Progenitor cell of endocrine pancreas (in vitro differentiated cells): Measurements from ENCODE around the gene WDR77. TPM values are rescaled to one million over a fixed set of nuclear protein-coding genes. Genes with fewer than 3 reads are reported as not detected.
A peak's percentile ranks its signal among the peaks of the same experiment; 100 is the strongest.

ENCODE experiments used
- DNase-seq: peaks from one replicate; pipeline ENCODE4 v3.0.0; 2021; ENCODE audit warnings: low spot score; ENCODE audit not compliant: unreplicated experiment
- H3K27ac Mint-ChIP-seq: 2 replicates; pipeline ENCODE4 v1.8.0; 2021; ENCODE audit warnings: mild to moderate bottlenecking, moderate library complexity, mixed read lengths
- H3K27me3 Mint-ChIP-seq: 2 replicates; pipeline ENCODE4 v1.8.0; 2021; ENCODE audit warnings: mixed read lengths
- H3K36me3 Mint-ChIP-seq: 2 replicates; pipeline ENCODE4 v1.8.0; 2022; ENCODE audit warnings: mixed read lengths; ENCODE audit not compliant: insufficient read depth
- H3K4me1 Mint-ChIP-seq: 2 replicates; pipeline ENCODE4 v1.8.0; 2021; ENCODE audit warnings: low read depth, mixed read lengths
- H3K4me3 Mint-ChIP-seq: 2 replicates; pipeline ENCODE4 v1.8.0; 2021; ENCODE audit warnings: low read depth, mild to moderate bottlenecking, moderate library complexity, mixed read lengths
- H3K9me3 Mint-ChIP-seq: 2 replicates; pipeline ENCODE4 v1.8.0; 2021; ENCODE audit warnings: low read depth, mixed read lengths
- total RNA-seq: library from RNA; stranded (reverse); gene quantifications from 2 replicates; pipeline ENCODE4 v1.2.1, GENCODE V29; 2021
- TF ChIP-seq, protein P1 (sequence below): fragments of 200-600 bp; sonication (generic); IDR thresholded peaks from one replicate; pipeline ENCODE4 v1.5.0; 2021; ENCODE audit warnings: antibody characterized with exemption, mild to moderate bottlenecking; ENCODE audit not compliant: unreplicated experiment

The WDR77 gene
- total RNA-seq, 1 donor from 2014 or later = 91.2 TPM

DNA sequence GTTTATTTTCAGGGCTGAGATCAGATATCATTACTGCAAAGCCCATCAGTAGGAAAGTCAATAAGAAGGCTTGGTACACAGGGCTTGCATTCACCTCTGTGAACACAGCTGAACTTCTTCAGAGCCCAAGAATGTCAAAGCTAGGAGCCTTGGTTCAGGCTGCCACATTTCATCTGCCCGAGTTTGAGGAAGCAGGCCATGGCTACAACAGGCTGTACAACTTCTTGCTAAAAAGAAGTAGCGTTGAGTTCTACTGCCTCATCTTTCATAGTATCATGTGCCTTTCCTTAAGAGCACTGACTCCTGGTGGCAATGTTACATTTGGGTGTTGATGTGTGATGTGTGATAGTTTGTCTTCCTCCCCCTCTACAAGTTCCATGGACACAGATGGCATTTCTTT, 34.8 kb upstream of the WDR77 start:
- H3K4me3 Mint-ChIP-seq = no peak overlapping the region
- TF ChIP-seq, protein P1, sequence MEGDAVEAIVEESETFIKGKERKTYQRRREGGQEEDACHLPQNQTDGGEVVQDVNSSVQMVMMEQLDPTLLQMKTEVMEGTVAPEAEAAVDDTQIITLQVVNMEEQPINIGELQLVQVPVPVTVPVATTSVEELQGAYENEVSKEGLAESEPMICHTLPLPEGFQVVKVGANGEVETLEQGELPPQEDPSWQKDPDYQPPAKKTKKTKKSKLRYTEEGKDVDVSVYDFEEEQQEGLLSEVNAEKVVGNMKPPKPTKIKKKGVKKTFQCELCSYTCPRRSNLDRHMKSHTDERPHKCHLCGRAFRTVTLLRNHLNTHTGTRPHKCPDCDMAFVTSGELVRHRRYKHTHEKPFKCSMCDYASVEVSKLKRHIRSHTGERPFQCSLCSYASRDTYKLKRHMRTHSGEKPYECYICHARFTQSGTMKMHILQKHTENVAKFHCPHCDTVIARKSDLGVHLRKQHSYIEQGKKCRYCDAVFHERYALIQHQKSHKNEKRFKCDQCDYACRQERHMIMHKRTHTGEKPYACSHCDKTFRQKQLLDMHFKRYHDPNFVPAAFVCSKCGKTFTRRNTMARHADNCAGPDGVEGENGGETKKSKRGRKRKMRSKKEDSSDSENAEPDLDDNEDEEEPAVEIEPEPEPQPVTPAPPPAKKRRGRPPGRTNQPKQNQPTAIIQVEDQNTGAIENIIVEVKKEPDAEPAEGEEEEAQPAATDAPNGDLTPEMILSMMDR = no peak
- H3K4me1 Mint-ChIP-seq = peaks cover 4% of the 10 kb centered on the region
- peaks cover 3% of the 10 kb centered on the region for H3K27me3 Mint-ChIP-seq
- H3K27ac Mint-ChIP-seq = no peak overlapping the region
- no peak for DNase-seq
- H3K9me3 Mint-ChIP-seq = no peaks in the 10 kb centered on the region
- no peaks in the 10 kb centered on the region for H3K36me3 Mint-ChIP-seq

DNA sequence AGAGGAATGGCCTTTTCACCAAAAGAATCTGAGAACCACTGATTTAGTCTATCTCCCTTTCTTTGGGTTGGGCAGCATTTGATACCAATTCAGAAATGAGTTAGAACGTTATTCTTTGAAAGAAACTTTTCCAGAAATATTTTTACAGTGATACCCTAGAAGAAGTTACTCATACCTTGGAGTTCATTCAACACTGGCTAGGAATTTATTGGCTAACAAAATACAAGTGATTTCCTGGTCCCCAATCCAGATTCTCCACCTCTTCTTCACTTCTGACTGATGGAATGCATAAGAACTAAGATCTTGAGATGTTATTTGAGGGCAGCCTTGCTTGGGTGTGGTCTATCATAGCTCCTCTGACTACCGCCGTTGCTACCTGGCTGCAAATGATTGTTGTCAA, 34.1 kb upstream of the WDR77 start:
- Mint-ChIP-seq H3K4me3 (no peak overlapping the region), H3K27ac (no peak overlapping the region)
- TF ChIP-seq, protein P1 = no peak

DNA sequence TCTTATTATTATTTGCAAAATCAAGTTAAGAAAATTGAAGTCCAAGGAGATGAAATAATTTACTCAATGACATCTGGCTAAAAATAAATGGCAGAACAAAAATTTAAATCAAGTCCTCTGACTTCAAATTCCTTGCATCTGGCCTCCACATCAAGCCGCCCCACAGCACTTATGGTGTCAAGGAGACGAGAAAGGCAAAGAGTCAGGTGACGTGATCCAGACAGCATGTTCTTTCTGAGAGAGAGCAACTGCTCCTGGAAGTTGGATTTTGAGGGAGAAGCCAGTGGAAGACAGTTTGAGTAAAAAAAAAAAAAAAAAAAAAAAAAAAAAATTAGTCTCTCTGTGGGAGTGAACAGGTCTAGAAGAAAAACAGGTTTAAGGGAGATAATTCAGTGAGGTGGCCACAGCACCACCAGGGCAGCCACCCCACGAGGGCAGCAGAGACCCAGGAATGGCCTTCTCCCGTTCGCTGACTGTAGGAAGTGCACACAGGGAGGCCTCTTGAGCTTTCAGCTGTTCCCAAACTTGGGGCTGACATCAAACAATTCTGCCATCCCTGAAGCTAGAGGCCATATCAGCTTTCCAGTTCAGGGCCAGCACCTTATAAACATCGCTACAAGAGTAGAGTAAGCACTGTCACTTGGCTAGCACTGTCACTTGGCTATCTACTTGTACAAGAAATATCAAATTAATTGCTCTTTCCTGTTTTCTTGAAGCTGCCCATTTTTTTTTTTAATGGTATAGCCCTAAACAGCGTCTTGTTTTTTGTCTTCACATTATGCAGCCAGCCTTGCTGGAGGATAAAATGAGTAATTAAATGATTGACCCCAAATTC, 32.5 kb upstream of the WDR77 start:
- TF ChIP-seq, protein P1 = peak; percentile 77
- no peaks in the 10 kb centered on the region for H3K36me3 Mint-ChIP-seq
- H3K27ac Mint-ChIP-seq = peak overlapping the region; percentile 59
- peak; percentile 66 for DNase-seq
- H3K9me3 Mint-ChIP-seq = no peaks in the 10 kb centered on the region
- H3K4me3 Mint-ChIP-seq = no peak overlapping the region
- peaks cover 4% of the 10 kb centered on the region for H3K4me1 Mint-ChIP-seq
- no peaks in the 10 kb centered on the region for H3K27me3 Mint-ChIP-seq

More for the DNA sequence above, 34.1 kb upstream of the WDR77 start:
- Mint-ChIP-seq H3K36me3 (no peaks in the 10 kb centered on the region), H3K27me3 (peaks cover under 1% of the 10 kb centered on the region), H3K4me1 (peaks cover 4% of the 10 kb centered on the region), H3K9me3 (no peaks in the 10 kb centered on the region)
- no peak for DNase-seq

DNA sequence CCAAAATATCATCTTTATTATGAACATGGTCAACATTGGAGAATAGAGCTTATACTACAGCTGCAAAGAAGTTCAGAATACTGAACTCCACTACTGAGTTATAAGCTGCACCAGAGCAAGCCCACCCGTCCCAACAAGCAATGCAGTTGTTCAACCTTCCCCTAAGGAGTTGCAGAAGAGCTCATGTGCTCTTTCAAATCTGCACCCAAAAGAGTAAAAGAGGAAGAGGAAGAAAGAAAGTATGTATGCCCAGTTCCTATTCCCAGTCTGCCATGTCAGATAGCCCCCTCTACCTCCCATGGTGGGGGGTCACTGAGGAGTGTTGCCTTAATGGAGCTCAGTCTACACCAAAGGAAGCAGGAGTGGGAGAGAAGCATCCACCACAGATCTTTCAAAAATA, 31.6 kb upstream of the WDR77 start:
- H3K9me3 Mint-ChIP-seq = no peaks in the 10 kb centered on the region
- H3K4me1 Mint-ChIP-seq = peaks cover 4% of the 10 kb centered on the region
- H3K36me3 Mint-ChIP-seq = no peaks in the 10 kb centered on the region
- H3K27me3 Mint-ChIP-seq = no peaks in the 10 kb centered on the region
- DNase-seq = no peak
- H3K27ac Mint-ChIP-seq = no peak overlapping the region
- TF ChIP-seq, protein P1 = no peak
- no peak overlapping the region for H3K4me3 Mint-ChIP-seq

DNA sequence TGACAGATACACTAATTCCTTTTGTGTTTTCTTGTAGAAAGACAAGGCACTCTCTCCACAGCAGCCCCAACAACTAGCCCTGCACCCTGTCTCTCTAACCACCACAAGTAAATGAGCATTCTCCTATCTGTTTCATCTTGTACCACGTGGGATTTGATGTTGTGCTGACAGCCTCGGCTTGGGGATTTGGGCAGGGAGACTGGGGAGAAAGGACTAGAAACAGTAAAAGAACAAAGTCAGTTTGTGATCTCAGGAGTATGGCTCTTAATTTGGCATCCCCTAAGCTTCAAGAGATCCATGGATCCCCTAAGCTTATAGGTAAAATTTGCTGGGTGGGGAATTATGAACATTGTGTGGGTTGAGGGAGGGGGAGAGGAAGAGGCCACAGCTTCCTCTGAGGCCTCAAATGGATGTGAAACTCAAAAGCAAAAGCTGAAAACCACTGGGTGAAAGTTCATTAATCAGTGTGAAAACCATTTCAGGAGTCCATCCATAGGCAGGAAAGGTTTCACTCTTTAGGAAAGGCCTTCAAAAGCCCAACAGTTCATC, 27.8 kb upstream of the WDR77 start:
- H3K36me3 Mint-ChIP-seq = peaks cover 4% of the 10 kb centered on the region
- H3K4me1 Mint-ChIP-seq = no peaks in the 10 kb centered on the region
- no peak overlapping the region for H3K4me3 Mint-ChIP-seq
- H3K27ac Mint-ChIP-seq = no peak overlapping the region
- DNase-seq = no peak
- no peaks in the 10 kb centered on the region for H3K9me3 Mint-ChIP-seq
- H3K27me3 Mint-ChIP-seq = no peaks in the 10 kb centered on the region
- TF ChIP-seq, protein P1 = no peak
